GM12801 (cell line): ENCODE results near the gene PCP4L1.

Experiments
- CTCF ChIP-seq: IDR thresholded peaks from one replicate; pipeline ENCODE4 v1.5.1; 2011; ENCODE audit warnings: control low read depth; ENCODE audit not compliant: insufficient read length; ENCODE audit errors: extremely low read depth

Gene PCP4L1

GRCh38 chr1:161251579-161251978, 7.0 kb upstream of the PCP4L1 start:
- no peak for TF ChIP-seq CTCF

- no peak for TF ChIP-seq CTCF
Observed at GRCh38 chr1:161259345-161259702, 779 bp downstream of the PCP4L1 start.

- TF ChIP-seq CTCF = no peak
Observed at GRCh38 chr1:161259765-161260164, 1.2 kb downstream of the PCP4L1 start.

GRCh38 chr1:161260376-161261260, 2.1 kb downstream of the PCP4L1 start:
- no peak for TF ChIP-seq CTCF

- no peak for TF ChIP-seq CTCF
Observed at GRCh38 chr1:161261261-161262235, 3.0 kb downstream of the PCP4L1 start.

- TF ChIP-seq CTCF = no peak
Observed at GRCh38 chr1:161265305-161265704, 6.8 kb downstream of the PCP4L1 start.

- no peak for TF ChIP-seq CTCF
Observed at GRCh38 chr1:161266202-161266601, 7.7 kb downstream of the PCP4L1 start.
